HepG2 (cell line): ENCODE data around the gene DNAJB8. TPM values are rescaled to one million over a fixed set of nuclear protein-coding genes. Genes with fewer than 3 reads are reported as not detected.
A peak's percentile ranks its signal among the peaks of the same experiment; 100 is the strongest.

Experiments used
- KMT2A ChIP-seq: sonication (generic); formaldehyde crosslinking; IDR thresholded peaks from 2 replicates; pipeline ENCODE4 v1.4.0; 2020; ENCODE audit warnings: missing genetic modification reagents
- PHF8 ChIP-seq: sonication (generic); formaldehyde crosslinking; IDR thresholded peaks from 2 replicates; pipeline ENCODE4 v1.5.0; 2020; ENCODE audit warnings: missing genetic modification reagents
- SAP130 ChIP-seq: IDR thresholded peaks from 2 replicates; pipeline ENCODE4 v1.6.1; 2016; ENCODE audit warnings: low read depth
- TBX2 ChIP-seq: sonication (generic); formaldehyde crosslinking; IDR thresholded peaks from 2 replicates; pipeline ENCODE4 v1.5.0; 2020; ENCODE audit warnings: missing genetic modification reagents, mild to moderate bottlenecking, borderline replicate concordance
- polyA plus RNA-seq, 8 experiments: library from polyadenylated mRNA; depleted of rRNA in 3 of 8; stranded (reverse) in 7 of 8; unstranded in 1 of 8; fragments of >200 nt; fragmentation: Illumina TruSeq in 4 of 8; extraction: Trizol in 4 of 8; gene quantifications; 2 replicates each; pipeline versions ENCODE4 v1.2.1 to v1.2.3, GENCODE V29; 2011 to 2016; ENCODE audit warnings: low read depth in 4 of 8, missing spikeins in 1 of 8, mixed read lengths in 1 of 8; ENCODE audit not compliant: insufficient read depth in 1 of 8
- total RNA-seq, 5 experiments: library from RNA; depleted of rRNA; stranded (reverse); fragments of >200 nt; fragmentation: Illumina TruSeq; extraction: Trizol; gene quantifications; 2 replicates each; pipeline ENCODE4 v1.2.3, GENCODE V29; 2016; ENCODE audit warnings: low read depth in 1 of 5
- TF ChIP-seq, protein P1 (sequence below): sonication (generic); formaldehyde crosslinking; IDR thresholded peaks from 2 replicates; pipeline ENCODE4 v1.5.0; 2020; ENCODE audit warnings: missing genetic modification reagents
- TF ChIP-seq, protein P2 (sequence below): sonication (generic); formaldehyde crosslinking; IDR thresholded peaks from 2 replicates; pipeline ENCODE4 v1.5.0; 2020; ENCODE audit warnings: missing genetic modification reagents, mild to moderate bottlenecking, borderline replicate concordance
- TF ChIP-seq, protein P3 (sequence below): sonication (generic); formaldehyde crosslinking; IDR thresholded peaks from 2 replicates; pipeline ENCODE4 v1.5.0; 2020; ENCODE audit warnings: mild to moderate bottlenecking, missing genetic modification reagents, borderline replicate concordance
- TF ChIP-seq, protein P4 (sequence below), 2 experiments: sonication (generic) in 1 of 2; formaldehyde crosslinking in 1 of 2; IDR thresholded peaks; 2 replicates each; pipeline versions ENCODE4 v1.4.0 to v1.6.1; 2018 to 2020; ENCODE audit warnings: missing genetic modification reagents in 2 of 2, borderline replicate concordance in 1 of 2, low read depth in 1 of 2, mild to moderate bottlenecking in 1 of 2, missing biosample characterization in 1 of 2
- TF ChIP-seq, protein P5 (sequence below): sonication (generic); formaldehyde crosslinking; IDR thresholded peaks from 2 replicates; pipeline ENCODE4 v1.9.0; 2021; ENCODE audit warnings: missing genetic modification reagents, borderline replicate concordance
- TF ChIP-seq, protein P6 (sequence below), 2 experiments: sonication (generic) in 1 of 2; formaldehyde crosslinking in 1 of 2; IDR thresholded peaks; 2 replicates each; pipeline versions ENCODE4 v1.5.1 to v1.6.1; 2011 to 2020; ENCODE audit warnings: borderline replicate concordance in 1 of 2, low read depth in 1 of 2, low read length in 1 of 2, mild to moderate bottlenecking in 1 of 2, missing genetic modification reagents in 1 of 2, moderate library complexity in 1 of 2

DNAJB8 gene
- total and polyA plus RNA-seq, 2 of the 13 experiments (the other 11 are each of a cell fraction or from before 2014, with no cell fraction given), result not detected

DNA sequence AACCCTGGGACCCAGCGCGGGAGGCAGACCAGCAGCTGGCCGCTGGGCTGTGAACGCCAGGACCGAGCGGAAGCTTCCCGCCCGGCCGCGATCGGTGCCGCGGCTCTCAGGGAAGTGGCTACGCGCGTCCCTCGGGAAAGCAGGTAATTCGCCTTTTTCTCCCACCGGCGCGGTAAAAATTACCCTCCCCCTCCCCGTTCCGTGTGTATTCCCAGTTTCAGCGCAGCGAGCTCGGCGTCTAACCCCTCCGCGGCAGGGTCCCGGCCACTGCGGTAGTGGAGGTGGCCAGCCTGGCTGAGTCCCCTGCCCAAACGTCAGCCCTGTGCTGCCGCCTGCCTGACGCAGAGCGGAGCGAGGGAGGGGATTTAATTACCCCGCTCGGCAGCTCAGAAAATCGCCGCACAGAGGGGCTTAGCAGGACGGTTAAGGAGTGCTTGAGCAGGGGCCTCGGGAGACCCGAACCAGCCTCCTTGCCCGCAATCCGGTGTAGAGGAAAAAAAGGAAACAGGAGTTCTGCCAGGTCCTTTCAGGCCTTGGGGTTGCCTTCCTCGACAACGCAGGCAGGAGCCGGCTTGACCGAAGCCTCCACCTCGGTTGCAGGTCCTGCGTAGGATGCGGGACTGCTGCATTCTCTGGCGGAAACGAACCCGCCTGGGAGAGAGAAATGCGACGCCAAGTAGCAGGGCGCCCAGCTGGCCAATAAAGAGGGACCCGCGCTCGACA is 23.4 kb upstream of the DNAJB8 start (continued):
- TF ChIP-seq SAP130 (CRISPR knock-in tag) (peak; percentile 52), PHF8 (CRISPR knock-in tag) (peak; percentile 27), KMT2A (CRISPR knock-in tag) (peak; percentile 87), TBX2 (0 out of 2 replicates have a peak, but pooled peaks have one; percentile 18)
- TF ChIP-seq, protein P1, sequence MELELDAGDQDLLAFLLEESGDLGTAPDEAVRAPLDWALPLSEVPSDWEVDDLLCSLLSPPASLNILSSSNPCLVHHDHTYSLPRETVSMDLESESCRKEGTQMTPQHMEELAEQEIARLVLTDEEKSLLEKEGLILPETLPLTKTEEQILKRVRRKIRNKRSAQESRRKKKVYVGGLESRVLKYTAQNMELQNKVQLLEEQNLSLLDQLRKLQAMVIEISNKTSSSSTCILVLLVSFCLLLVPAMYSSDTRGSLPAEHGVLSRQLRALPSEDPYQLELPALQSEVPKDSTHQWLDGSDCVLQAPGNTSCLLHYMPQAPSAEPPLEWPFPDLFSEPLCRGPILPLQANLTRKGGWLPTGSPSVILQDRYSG (CRISPR knock-in tag), result no peak
- TF ChIP-seq, protein P2, sequence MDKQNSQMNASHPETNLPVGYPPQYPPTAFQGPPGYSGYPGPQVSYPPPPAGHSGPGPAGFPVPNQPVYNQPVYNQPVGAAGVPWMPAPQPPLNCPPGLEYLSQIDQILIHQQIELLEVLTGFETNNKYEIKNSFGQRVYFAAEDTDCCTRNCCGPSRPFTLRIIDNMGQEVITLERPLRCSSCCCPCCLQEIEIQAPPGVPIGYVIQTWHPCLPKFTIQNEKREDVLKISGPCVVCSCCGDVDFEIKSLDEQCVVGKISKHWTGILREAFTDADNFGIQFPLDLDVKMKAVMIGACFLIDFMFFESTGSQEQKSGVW, result no peak
- TF ChIP-seq, protein P3, sequence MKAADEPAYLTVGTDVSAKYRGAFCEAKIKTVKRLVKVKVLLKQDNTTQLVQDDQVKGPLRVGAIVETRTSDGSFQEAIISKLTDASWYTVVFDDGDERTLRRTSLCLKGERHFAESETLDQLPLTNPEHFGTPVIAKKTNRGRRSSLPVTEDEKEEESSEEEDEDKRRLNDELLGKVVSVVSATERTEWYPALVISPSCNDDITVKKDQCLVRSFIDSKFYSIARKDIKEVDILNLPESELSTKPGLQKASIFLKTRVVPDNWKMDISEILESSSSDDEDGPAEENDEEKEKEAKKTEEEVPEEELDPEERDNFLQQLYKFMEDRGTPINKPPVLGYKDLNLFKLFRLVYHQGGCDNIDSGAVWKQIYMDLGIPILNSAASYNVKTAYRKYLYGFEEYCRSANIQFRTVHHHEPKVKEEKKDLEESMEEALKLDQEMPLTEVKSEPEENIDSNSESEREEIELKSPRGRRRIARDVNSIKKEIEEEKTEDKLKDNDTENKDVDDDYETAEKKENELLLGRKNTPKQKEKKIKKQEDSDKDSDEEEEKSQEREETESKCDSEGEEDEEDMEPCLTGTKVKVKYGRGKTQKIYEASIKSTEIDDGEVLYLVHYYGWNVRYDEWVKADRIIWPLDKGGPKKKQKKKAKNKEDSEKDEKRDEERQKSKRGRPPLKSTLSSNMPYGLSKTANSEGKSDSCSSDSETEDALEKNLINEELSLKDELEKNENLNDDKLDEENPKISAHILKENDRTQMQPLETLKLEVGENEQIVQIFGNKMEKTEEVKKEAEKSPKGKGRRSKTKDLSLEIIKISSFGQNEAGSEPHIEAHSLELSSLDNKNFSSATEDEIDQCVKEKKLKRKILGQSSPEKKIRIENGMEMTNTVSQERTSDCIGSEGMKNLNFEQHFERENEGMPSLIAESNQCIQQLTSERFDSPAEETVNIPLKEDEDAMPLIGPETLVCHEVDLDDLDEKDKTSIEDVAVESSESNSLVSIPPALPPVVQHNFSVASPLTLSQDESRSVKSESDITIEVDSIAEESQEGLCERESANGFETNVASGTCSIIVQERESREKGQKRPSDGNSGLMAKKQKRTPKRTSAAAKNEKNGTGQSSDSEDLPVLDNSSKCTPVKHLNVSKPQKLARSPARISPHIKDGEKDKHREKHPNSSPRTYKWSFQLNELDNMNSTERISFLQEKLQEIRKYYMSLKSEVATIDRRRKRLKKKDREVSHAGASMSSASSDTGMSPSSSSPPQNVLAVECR (CRISPR knock-in tag), result peak; percentile 35; the same call in 1 of the 2 replicates
- TF ChIP-seq, protein P4, sequence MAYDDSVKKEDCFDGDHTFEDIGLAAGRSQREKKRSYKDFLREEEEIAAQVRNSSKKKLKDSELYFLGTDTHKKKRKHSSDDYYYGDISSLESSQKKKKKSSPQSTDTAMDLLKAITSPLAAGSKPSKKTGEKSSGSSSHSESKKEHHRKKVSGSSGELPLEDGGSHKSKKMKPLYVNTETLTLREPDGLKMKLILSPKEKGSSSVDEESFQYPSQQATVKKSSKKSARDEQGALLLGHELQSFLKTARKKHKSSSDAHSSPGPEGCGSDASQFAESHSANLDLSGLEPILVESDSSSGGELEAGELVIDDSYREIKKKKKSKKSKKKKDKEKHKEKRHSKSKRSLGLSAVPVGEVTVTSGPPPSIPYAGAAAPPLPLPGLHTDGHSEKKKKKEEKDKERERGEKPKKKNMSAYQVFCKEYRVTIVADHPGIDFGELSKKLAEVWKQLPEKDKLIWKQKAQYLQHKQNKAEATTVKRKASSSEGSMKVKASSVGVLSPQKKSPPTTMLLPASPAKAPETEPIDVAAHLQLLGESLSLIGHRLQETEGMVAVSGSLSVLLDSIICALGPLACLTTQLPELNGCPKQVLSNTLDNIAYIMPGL (CRISPR knock-in tag; IDR thresholded peaks at IDR 0.05; ENCODE audit: borderline replicate concordance in 1 of 2, low read depth in 1 of 2), result peak; percentile 58 to 63; a peak in 2 of 4 replicates
- TF ChIP-seq, protein P5, sequence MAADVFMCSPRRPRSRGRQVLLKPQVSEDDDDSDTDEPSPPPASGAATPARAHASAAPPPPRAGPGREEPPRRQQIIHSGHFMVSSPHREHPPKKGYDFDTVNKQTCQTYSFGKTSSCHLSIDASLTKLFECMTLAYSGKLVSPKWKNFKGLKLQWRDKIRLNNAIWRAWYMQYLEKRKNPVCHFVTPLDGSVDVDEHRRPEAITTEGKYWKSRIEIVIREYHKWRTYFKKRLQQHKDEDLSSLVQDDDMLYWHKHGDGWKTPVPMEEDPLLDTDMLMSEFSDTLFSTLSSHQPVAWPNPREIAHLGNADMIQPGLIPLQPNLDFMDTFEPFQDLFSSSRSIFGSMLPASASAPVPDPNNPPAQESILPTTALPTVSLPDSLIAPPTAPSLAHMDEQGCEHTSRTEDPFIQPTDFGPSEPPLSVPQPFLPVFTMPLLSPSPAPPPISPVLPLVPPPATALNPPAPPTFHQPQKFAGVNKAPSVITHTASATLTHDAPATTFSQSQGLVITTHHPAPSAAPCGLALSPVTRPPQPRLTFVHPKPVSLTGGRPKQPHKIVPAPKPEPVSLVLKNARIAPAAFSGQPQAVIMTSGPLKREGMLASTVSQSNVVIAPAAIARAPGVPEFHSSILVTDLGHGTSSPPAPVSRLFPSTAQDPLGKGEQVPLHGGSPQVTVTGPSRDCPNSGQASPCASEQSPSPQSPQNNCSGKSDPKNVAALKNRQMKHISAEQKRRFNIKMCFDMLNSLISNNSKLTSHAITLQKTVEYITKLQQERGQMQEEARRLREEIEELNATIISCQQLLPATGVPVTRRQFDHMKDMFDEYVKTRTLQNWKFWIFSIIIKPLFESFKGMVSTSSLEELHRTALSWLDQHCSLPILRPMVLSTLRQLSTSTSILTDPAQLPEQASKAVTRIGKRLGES (CRISPR knock-in tag), result no peak
- TF ChIP-seq, protein P6, sequence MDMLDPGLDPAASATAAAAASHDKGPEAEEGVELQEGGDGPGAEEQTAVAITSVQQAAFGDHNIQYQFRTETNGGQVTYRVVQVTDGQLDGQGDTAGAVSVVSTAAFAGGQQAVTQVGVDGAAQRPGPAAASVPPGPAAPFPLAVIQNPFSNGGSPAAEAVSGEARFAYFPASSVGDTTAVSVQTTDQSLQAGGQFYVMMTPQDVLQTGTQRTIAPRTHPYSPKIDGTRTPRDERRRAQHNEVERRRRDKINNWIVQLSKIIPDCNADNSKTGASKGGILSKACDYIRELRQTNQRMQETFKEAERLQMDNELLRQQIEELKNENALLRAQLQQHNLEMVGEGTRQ (IDR thresholded peaks at IDR 0.05; ENCODE audit: low read depth, low read length), result no peak
- TF ChIP-seq, protein P6 (CRISPR knock-in tag; IDR thresholded peaks at IDR 0.05; ENCODE audit: borderline replicate concordance), result no peak
